KG1 (cell line): ENCODE results near the gene THADA.

Experiments
- DNase-seq: peaks from one replicate; lab custom pipeline; 2025; lab: John Stamatoyannopoulos, UW

The THADA gene

GRCh38 chr2:43238176-43238575 lies 357.7 kb downstream of the THADA start:
- DNase-seq = no peak

- DNase-seq = no peak
Measured at GRCh38 chr2:43233218-43234212, 362.3 kb downstream of the THADA start.

GRCh38 chr2:43230951-43231827 lies 364.6 kb downstream of the THADA start:
- no peak for DNase-seq

GRCh38 chr2:43230351-43230885 lies 365.4 kb downstream of the THADA start:
- no peak for DNase-seq

GRCh38 chr2:43228756-43229659 lies 366.8 kb downstream of the THADA start:
- peak; percentile 68 for DNase-seq

GRCh38 chr2:43228321-43228751 lies 367.5 kb downstream of the THADA start:
- no peak for DNase-seq

- DNase-seq = no peak
Measured at GRCh38 chr2:43227830-43228281, 368.0 kb downstream of the THADA start.

- peak; percentile 66 for DNase-seq
Measured at GRCh38 chr2:43226955-43227829, 368.6 kb downstream of the THADA start.

- peak; percentile 84 for DNase-seq
Measured at GRCh38 chr2:43226558-43226954, 369.3 kb downstream of the THADA start, which contains the start of gene ZFP36L2. TSS of gene ZFP36L2 (minus strand) at chr2:43226606. CDS start at chr2:43226315, 291 bp downstream.

GRCh38 chr2:43225788-43226557 lies 369.9 kb downstream of the THADA start:
- no peak for DNase-seq

GRCh38 chr2:43225093-43225787 lies 370.6 kb downstream of the THADA start:
- peak; percentile 28 for DNase-seq

- no peak for DNase-seq
Measured at GRCh38 chr2:43224571-43225092, 371.2 kb downstream of the THADA start.

GRCh38 chr2:43224131-43224570 lies 371.7 kb downstream of the THADA start:
- no peak for DNase-seq

GRCh38 chr2:43223521-43224001 lies 372.3 kb downstream of the THADA start:
- DNase-seq = peak; percentile 23

- no peak for DNase-seq
Measured at GRCh38 chr2:43222475-43223309, 373.1 kb downstream of the THADA start.

- DNase-seq = peak; percentile 80
Measured at GRCh38 chr2:43221763-43222474, 373.9 kb downstream of the THADA start.
